NT2/D1 (cell line): Measurements from ENCODE around the gene OR10A3.

Experiments used
- DNase-seq: peaks from one replicate; pipeline ENCODE4 v3.0.0-alpha.2; 2011; ENCODE audit warnings: low read depth, low spot score
- H3K27me3 ChIP-seq: 2 replicates; pipeline ENCODE4 v1.6.0; 2011; ENCODE audit warnings: mild to moderate bottlenecking; ENCODE audit not compliant: insufficient read length, insufficient read depth
- H3K36me3 ChIP-seq: 2 replicates; pipeline ENCODE4 v1.6.1; 2011; ENCODE audit warnings: mild to moderate bottlenecking, low read length, mixed read lengths; ENCODE audit not compliant: insufficient read depth, insufficient read length
- H3K4me1 ChIP-seq: 2 replicates; pipeline ENCODE4 v1.5.1; 2011; ENCODE audit not compliant: insufficient read depth, insufficient read length
- H3K4me3 ChIP-seq: 2 replicates; pipeline ENCODE4 v1.5.1; 2011; ENCODE audit warnings: low read depth; ENCODE audit not compliant: insufficient read length
- H3K9ac ChIP-seq: 2 replicates; pipeline ENCODE4 v1.6.0; 2011; ENCODE audit warnings: low read depth; ENCODE audit not compliant: insufficient read length
- H3K9me3 ChIP-seq: 2 replicates; pipeline ENCODE4 v1.5.1; 2011; ENCODE audit warnings: mild to moderate bottlenecking, low read length; ENCODE audit not compliant: insufficient read depth
- SUZ12 ChIP-seq: IDR thresholded peaks from 2 replicates; pipeline ENCODE4 v1.6.1; 2011; ENCODE audit not compliant: insufficient read length, insufficient read depth; ENCODE audit errors: extremely low read depth
- YY1 ChIP-seq: IDR thresholded peaks from 2 replicates; pipeline ENCODE4 v1.6.1; 2011; ENCODE audit not compliant: insufficient read length, insufficient read depth
- ZNF274 ChIP-seq: IDR thresholded peaks from 2 replicates; pipeline ENCODE4 v1.6.1; 2011; ENCODE audit warnings: mild to moderate bottlenecking, low read depth, low read length

The OR10A3 gene

DNA sequence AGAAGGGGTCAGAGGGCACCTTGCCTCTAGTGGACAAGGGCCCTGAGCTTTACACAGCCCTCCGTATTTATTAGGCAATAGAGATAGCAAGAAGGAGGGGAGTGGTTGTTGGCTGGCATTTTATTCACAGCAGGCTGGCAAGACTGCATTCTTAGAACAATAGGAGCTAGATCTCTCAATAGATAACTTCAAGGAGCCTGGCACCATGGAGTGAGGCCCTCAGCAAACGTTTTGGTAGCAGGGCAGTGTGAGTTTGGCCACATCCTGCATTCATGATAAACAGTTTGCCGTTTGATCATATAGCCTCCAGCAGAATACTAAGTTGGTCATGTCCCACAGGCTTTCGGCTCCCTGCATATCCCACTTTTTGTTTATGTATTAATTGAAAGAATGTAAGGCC is 42.1 kb downstream of the OR10A3 start:
- no peak overlapping the region for H3K9ac ChIP-seq
- H3K4me3 ChIP-seq: no peak overlapping the region
- no peak for TF ChIP-seq YY1
- no peak for TF ChIP-seq SUZ12
- no peak for TF ChIP-seq ZNF274
- peaks cover 27% of the 10 kb centered on the region for H3K9me3 ChIP-seq
- peaks cover 23% of the 10 kb centered on the region for H3K36me3 ChIP-seq
- H3K4me1 ChIP-seq: no peaks in the 10 kb centered on the region
- DNase-seq: no peak
- no peaks in the 10 kb centered on the region for H3K27me3 ChIP-seq

DNA sequence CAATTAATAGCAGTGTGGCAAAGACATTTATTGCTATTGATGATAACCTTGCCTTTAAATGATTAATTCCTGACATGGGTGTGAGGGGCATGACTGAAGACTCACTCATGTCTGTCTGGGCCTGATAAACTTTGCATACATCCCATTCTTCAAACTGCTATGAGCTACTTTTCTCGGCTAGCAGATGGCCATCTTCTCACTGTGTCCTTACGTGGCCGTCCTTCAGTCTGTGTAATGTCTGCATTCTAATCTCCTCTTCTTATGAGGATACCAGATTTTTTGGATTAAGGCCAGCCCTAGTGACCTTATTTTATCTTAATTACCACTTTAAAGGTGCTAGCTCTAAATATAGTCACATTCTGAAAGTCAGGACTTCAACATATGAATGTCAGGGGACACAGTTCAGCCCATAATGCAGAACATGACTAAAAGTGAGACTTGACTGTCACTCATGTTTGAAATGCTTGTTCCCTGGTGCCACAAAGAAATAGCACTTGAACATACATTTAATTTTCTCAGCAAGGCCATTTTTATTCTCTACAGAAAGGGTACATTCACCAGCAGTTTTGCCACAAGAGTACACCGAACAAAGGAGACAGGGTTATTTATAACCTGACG is 42.7 kb downstream of the OR10A3 start:
- DNase-seq: no peak
- TF ChIP-seq YY1 (no peak), SUZ12 (no peak), ZNF274 (no peak)
- peaks cover 23% of the 10 kb centered on the region for H3K36me3 ChIP-seq
- no peak overlapping the region for H3K4me3 ChIP-seq
- no peak overlapping the region for H3K9ac ChIP-seq
- no peaks in the 10 kb centered on the region for H3K4me1 ChIP-seq
- H3K27me3 ChIP-seq: no peaks in the 10 kb centered on the region
- H3K9me3 ChIP-seq: peaks cover 27% of the 10 kb centered on the region

GRCh38 chr11:7896009-7896785 is 45.3 kb downstream of the OR10A3 start:
- H3K4me1 ChIP-seq: no peaks in the 10 kb centered on the region
- TF ChIP-seq SUZ12 (no peak), ZNF274 (no peak), YY1 (no peak)

GRCh38 chr11:7894251-7894650 is 47.3 kb downstream of the OR10A3 start:
- TF ChIP-seq SUZ12 (no peak), ZNF274 (no peak), YY1 (no peak)
- H3K9me3 ChIP-seq: peaks cover 8% of the 10 kb centered on the region; the same call in 1 of the 2 replicates
- H3K9ac ChIP-seq: no peak overlapping the region
- no peaks in the 10 kb centered on the region for H3K27me3 ChIP-seq
- DNase-seq: no peak
- no peak overlapping the region for H3K4me3 ChIP-seq
- H3K36me3 ChIP-seq: peaks cover 6% of the 10 kb centered on the region
- H3K4me1 ChIP-seq: no peaks in the 10 kb centered on the region

More at GRCh38 chr11:7896009-7896785, 45.3 kb downstream of the OR10A3 start:
- H3K27me3 ChIP-seq: no peaks in the 10 kb centered on the region
- H3K9me3 ChIP-seq: peaks cover 26% of the 10 kb centered on the region
- DNase-seq: no peak
- no peak overlapping the region for H3K4me3 ChIP-seq
- H3K36me3 ChIP-seq: peaks cover 20% of the 10 kb centered on the region
- H3K9ac ChIP-seq: no peak overlapping the region

- TF ChIP-seq YY1: no peak
- no peak for TF ChIP-seq ZNF274
- TF ChIP-seq SUZ12: no peak
- Histone ChIP-seq H3K4me1 (no peaks in the 10 kb centered on the region), H3K27me3 (no peaks in the 10 kb centered on the region), H3K36me3 (peaks cover 5% of the 10 kb centered on the region), H3K9ac (no peak overlapping the region), H3K4me3 (no peak overlapping the region), H3K9me3 (peaks cover 4% of the 10 kb centered on the region; the same call in 1 of the 2 replicates)
- no peak for DNase-seq
These were observed 47.7 kb downstream of the OR10A3 start for GRCh38 chr11:7893796-7894195.

GRCh38 chr11:7892840-7893254 is 48.7 kb downstream of the OR10A3 start:
- H3K36me3 ChIP-seq: peaks cover under 1% of the 10 kb centered on the region
- no peak overlapping the region for H3K4me3 ChIP-seq
- H3K9ac ChIP-seq: no peak overlapping the region
- H3K27me3 ChIP-seq: no peaks in the 10 kb centered on the region
- no peaks in the 10 kb centered on the region for H3K9me3 ChIP-seq
- H3K4me1 ChIP-seq: no peaks in the 10 kb centered on the region
- no peak for DNase-seq
- TF ChIP-seq SUZ12 (no peak), YY1 (no peak), ZNF274 (no peak)

- Histone ChIP-seq H3K9ac (no peak overlapping the region), H3K27me3 (no peaks in the 10 kb centered on the region), H3K9me3 (no peaks in the 10 kb centered on the region), H3K36me3 (no peaks in the 10 kb centered on the region), H3K4me1 (no peaks in the 10 kb centered on the region), H3K4me3 (no peak overlapping the region)
- no peak for TF ChIP-seq YY1
- no peak for TF ChIP-seq SUZ12
- no peak for TF ChIP-seq ZNF274
- DNase-seq: no peak
These were observed 49.3 kb downstream of the OR10A3 start for GRCh38 chr11:7892059-7892699.
